Activated B cell treated with CpG ODN at 0.5 μM for 24 hours (primary cell): ENCODE results near the gene CRABP1. TPM values are rescaled to one million over a fixed set of nuclear protein-coding genes. Genes with fewer than 3 reads are reported as not detected.

Source experiments
- ATAC-seq: fragments of 200-7000 bp; cut with Tn5 transposase; one replicate; pipeline ENCODE4 v1.10.0; 2021; ENCODE audit warnings: low read depth, mild to moderate bottlenecking, moderate library complexity
- CTCF ChIA-PET: fragments of 350-600 bp; sonication (Branson Sonifier 250); formaldehyde crosslinking; loops from one replicate; lab custom pipeline; 2021; ENCODE audit warnings: antibody characterized with exemption; lab: Charles Lee
- POLR2A ChIA-PET: fragments of 350-600 bp; sonication (Branson Sonifier 250); formaldehyde crosslinking; loops from one replicate; lab custom pipeline; 2021; ENCODE audit warnings: antibody characterized with exemption; lab: Charles Lee
- DNase-seq: peaks from one replicate; pipeline ENCODE4 v3.0.0; 2022
- H3K27ac Mint-ChIP-seq: one replicate; pipeline ENCODE4 v1.8.0; 2020; ENCODE audit warnings: mixed read lengths
- H3K27me3 Mint-ChIP-seq: one replicate; pipeline ENCODE4 v1.8.0; 2021; ENCODE audit warnings: mixed read lengths
- H3K36me3 Mint-ChIP-seq: one replicate; pipeline ENCODE4 v1.8.0; 2021; ENCODE audit warnings: low read depth, mixed read lengths
- H3K4me1 Mint-ChIP-seq: one replicate; pipeline ENCODE4 v1.8.0; 2021; ENCODE audit warnings: mixed read lengths
- H3K4me3 Mint-ChIP-seq: one replicate; pipeline ENCODE4 v1.8.0; 2020; ENCODE audit warnings: mild to moderate bottlenecking, mixed read lengths
- H3K9me3 Mint-ChIP-seq: one replicate; pipeline ENCODE4 v1.8.0; 2020; ENCODE audit warnings: mixed read lengths
- CTCF ChIP-seq: fragments of 200-600 bp; IDR thresholded peaks from one replicate; pipeline ENCODE4 v1.8.0; 2022; ENCODE audit warnings: antibody characterized with exemption, mild to moderate bottlenecking
- intact Hi-C: fragments of 100-400 bp; cut with micrococcal nuclease; formaldehyde crosslinking; loops from one replicate; pipeline ENCODE4 v1.15.1; 2024
- total RNA-seq: library from RNA; stranded (reverse); gene quantifications from 2 replicates; pipeline ENCODE4 v1.2.3, GENCODE V29; 2022

Gene CRABP1
- total RNA-seq, 1 donor from 2014 or later: not detected

- no peaks in the 10 kb centered on the region for H3K9me3 Mint-ChIP-seq
- H3K4me1 Mint-ChIP-seq: no peaks in the 10 kb centered on the region
- no peak for DNase-seq
- H3K36me3 Mint-ChIP-seq: no peaks in the 10 kb centered on the region
- ATAC-seq: no peak
- no peak for TF ChIP-seq CTCF
- intact Hi-C loops: no loop called here
- POLR2A ChIA-PET: no interaction called here
- CTCF ChIA-PET: no interaction called here
- H3K4me3 Mint-ChIP-seq: no peak overlapping the region
- no peak overlapping the region for H3K27ac Mint-ChIP-seq
- H3K27me3 Mint-ChIP-seq: peaks cover 21% of the 10 kb centered on the region
These were observed 26.2 kb downstream of the CRABP1 start for GRCh38 chr15:78366342-78366741.

GRCh38 chr15:78368651-78369050 is 28.5 kb downstream of the CRABP1 start:
- intact Hi-C loops: no loop called here
- ChIA-PET POLR2A (no interaction called here), CTCF (no interaction called here)
- Mint-ChIP-seq H3K36me3 (no peaks in the 10 kb centered on the region), H3K27ac (no peak overlapping the region), H3K9me3 (no peaks in the 10 kb centered on the region), H3K4me3 (no peak overlapping the region), H3K27me3 (peaks cover 23% of the 10 kb centered on the region), H3K4me1 (no peaks in the 10 kb centered on the region)
- no peak for TF ChIP-seq CTCF
- no peak for ATAC-seq
- DNase-seq: no peak

- H3K9me3 Mint-ChIP-seq: no peaks in the 10 kb centered on the region
- H3K27me3 Mint-ChIP-seq: peaks cover 23% of the 10 kb centered on the region
- H3K4me3 Mint-ChIP-seq: no peak overlapping the region
- H3K27ac Mint-ChIP-seq: no peak overlapping the region
- intact Hi-C loops: no loop called here
- POLR2A ChIA-PET: no interaction called here
- no peaks in the 10 kb centered on the region for H3K36me3 Mint-ChIP-seq
- H3K4me1 Mint-ChIP-seq: no peaks in the 10 kb centered on the region
- TF ChIP-seq CTCF: no peak
- ATAC-seq (no peak), DNase-seq (no peak)
- CTCF ChIA-PET: no interaction called here
These were observed 29.0 kb downstream of the CRABP1 start for GRCh38 chr15:78369161-78369560.

- Mint-ChIP-seq H3K36me3 (no peaks in the 10 kb centered on the region), H3K27ac (no peak overlapping the region), H3K27me3 (peaks cover 23% of the 10 kb centered on the region), H3K4me1 (no peaks in the 10 kb centered on the region), H3K4me3 (no peak overlapping the region), H3K9me3 (no peaks in the 10 kb centered on the region)
- CTCF ChIA-PET: no interaction called here
- POLR2A ChIA-PET: no interaction called here
- no peak for TF ChIP-seq CTCF
- ATAC-seq: no peak
- no peak for DNase-seq
- intact Hi-C loops: no loop called here
These were observed 29.9 kb downstream of the CRABP1 start for GRCh38 chr15:78370013-78370412.

- intact Hi-C loops: no loop called here
- Mint-ChIP-seq H3K27ac (no peak overlapping the region), H3K36me3 (no peaks in the 10 kb centered on the region), H3K27me3 (peaks cover 18% of the 10 kb centered on the region), H3K4me1 (no peaks in the 10 kb centered on the region), H3K9me3 (no peaks in the 10 kb centered on the region), H3K4me3 (no peak overlapping the region)
- TF ChIP-seq CTCF: no peak
- no peak for ATAC-seq
- no peak for DNase-seq
- ChIA-PET CTCF (no interaction called here), POLR2A (no interaction called here)
These were observed 32.7 kb downstream of the CRABP1 start for GRCh38 chr15:78372880-78373279.
